ENCODE measurements around the gene HDAC11.

Gene HDAC11

GRCh38 chr3:13537244-13537908 lies 57.3 kb downstream of the HDAC11 start:
- TF ChIP-seq, protein P1, sequence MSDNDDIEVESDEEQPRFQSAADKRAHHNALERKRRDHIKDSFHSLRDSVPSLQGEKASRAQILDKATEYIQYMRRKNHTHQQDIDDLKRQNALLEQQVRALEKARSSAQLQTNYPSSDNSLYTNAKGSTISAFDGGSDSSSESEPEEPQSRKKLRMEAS (IDR thresholded peaks at IDR 0.05), result no peak
- no peak for TF ChIP-seq FOXM1 (IDR thresholded peaks at IDR 0.05; ENCODE audit: borderline replicate concordance, low read depth)
- no peak for TF ChIP-seq NFIC (IDR thresholded peaks at IDR 0.05)
- no peak for TF ChIP-seq YY1 (IDR thresholded peaks at IDR 0.05; ENCODE audit: low read depth)
- TF ChIP-seq EP300 (IDR thresholded peaks at IDR 0.05; ENCODE audit: borderline replicate concordance), result no peak
- no peak for TF ChIP-seq CEBPB (IDR thresholded peaks at IDR 0.05)
- TF ChIP-seq, protein P2, sequence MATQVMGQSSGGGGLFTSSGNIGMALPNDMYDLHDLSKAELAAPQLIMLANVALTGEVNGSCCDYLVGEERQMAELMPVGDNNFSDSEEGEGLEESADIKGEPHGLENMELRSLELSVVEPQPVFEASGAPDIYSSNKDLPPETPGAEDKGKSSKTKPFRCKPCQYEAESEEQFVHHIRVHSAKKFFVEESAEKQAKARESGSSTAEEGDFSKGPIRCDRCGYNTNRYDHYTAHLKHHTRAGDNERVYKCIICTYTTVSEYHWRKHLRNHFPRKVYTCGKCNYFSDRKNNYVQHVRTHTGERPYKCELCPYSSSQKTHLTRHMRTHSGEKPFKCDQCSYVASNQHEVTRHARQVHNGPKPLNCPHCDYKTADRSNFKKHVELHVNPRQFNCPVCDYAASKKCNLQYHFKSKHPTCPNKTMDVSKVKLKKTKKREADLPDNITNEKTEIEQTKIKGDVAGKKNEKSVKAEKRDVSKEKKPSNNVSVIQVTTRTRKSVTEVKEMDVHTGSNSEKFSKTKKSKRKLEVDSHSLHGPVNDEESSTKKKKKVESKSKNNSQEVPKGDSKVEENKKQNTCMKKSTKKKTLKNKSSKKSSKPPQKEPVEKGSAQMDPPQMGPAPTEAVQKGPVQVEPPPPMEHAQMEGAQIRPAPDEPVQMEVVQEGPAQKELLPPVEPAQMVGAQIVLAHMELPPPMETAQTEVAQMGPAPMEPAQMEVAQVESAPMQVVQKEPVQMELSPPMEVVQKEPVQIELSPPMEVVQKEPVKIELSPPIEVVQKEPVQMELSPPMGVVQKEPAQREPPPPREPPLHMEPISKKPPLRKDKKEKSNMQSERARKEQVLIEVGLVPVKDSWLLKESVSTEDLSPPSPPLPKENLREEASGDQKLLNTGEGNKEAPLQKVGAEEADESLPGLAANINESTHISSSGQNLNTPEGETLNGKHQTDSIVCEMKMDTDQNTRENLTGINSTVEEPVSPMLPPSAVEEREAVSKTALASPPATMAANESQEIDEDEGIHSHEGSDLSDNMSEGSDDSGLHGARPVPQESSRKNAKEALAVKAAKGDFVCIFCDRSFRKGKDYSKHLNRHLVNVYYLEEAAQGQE (IDR thresholded peaks at IDR 0.05; ENCODE audit: low read depth), result no peak
- no peak for TF ChIP-seq TAF1 (IDR thresholded peaks at IDR 0.05; ENCODE audit: low read depth)
- no peak for TF ChIP-seq CREB1 (IDR thresholded peaks at IDR 0.05; ENCODE audit: low read depth)
- TF ChIP-seq TEAD4 (IDR thresholded peaks at IDR 0.05), result no peak
- TF ChIP-seq RAD21 (IDR thresholded peaks at IDR 0.05; ENCODE audit: low read depth), result no peak
- TF ChIP-seq ZBTB7A (IDR thresholded peaks at IDR 0.05; ENCODE audit: low read depth), result no peak
- TF ChIP-seq TCF12 (IDR thresholded peaks at IDR 0.05; ENCODE audit: low read depth), result no peak
- TF ChIP-seq, protein P3, sequence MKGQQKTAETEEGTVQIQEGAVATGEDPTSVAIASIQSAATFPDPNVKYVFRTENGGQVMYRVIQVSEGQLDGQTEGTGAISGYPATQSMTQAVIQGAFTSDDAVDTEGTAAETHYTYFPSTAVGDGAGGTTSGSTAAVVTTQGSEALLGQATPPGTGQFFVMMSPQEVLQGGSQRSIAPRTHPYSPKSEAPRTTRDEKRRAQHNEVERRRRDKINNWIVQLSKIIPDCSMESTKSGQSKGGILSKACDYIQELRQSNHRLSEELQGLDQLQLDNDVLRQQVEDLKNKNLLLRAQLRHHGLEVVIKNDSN (IDR thresholded peaks at IDR 0.05), result no peak
- no peak for TF ChIP-seq EGR1 (IDR thresholded peaks at IDR 0.05)

DNA sequence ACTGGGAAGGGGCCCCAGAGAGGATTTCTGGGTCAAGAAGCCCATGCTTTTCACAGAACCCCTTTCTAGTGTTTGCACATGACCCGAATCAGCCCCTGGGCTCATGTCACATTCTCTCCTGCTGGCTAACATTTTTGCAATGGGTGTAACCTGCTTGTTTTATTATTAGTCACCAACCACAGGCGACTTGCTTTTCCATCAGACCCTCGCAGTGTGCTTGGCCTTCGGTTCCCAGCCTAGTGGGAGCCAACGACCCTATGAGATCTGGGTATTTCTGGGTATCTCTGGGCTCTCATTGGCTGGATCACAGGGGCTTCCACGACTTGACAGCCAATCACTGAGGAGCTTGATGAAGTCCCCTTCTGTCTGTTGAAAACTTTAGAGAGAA lies 57.8 kb downstream of the HDAC11 start:
- TF ChIP-seq ZBTB7A (IDR thresholded peaks at IDR 0.05; ENCODE audit: low read depth), result 0 out of 2 replicates have a peak, but pooled peaks have one; percentile 30
- TF ChIP-seq TEAD4 (IDR thresholded peaks at IDR 0.05), result peak; percentile 21; the same call in 1 of the 2 replicates
- TF ChIP-seq NFIC (IDR thresholded peaks at IDR 0.05), result no peak
- no peak for TF ChIP-seq CREB1 (IDR thresholded peaks at IDR 0.05; ENCODE audit: low read depth)
- TF ChIP-seq, protein P1 (IDR thresholded peaks at IDR 0.05), result no peak
- TF ChIP-seq FOXM1 (IDR thresholded peaks at IDR 0.05; ENCODE audit: borderline replicate concordance, low read depth), result no peak

DNA sequence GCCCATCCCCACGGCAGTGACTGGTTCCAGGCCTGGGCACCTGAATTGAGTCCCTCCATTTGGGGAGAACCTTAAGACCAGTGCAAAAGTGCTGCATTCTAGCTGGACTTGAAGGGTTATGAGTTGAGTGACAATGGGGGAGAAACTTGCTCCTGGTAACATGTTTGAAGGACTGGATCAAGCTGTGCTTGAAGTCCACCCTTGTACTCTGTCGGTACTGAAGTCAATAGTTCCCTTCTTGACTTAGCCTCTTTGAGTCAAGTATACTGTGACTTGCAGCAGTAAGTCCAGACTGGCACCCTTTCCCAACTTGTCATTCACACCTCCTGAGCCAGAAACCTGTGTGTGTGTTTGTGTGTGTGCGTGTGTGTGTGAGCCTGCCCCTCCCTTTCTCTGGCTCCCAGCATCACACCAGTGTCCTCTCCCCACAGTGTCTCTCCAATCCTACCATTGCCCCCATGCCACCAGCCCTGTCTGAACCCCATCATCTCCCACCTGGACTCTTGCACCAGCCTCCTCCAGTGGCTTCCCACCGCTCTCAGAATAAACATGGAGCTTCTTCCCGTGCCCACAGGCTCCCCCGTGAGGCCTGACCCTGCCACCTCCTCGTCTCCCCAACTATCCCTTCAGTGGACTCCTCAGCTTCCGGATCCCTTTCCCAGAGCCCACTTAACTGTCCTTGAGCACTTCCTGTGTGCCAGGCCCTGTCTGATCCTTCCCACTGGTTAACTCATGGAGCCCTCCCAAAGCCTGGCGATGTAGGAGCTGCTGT lies 58.6 kb downstream of the HDAC11 start:
- TF ChIP-seq CREB1 (IDR thresholded peaks at IDR 0.05; ENCODE audit: low read depth) (no peak), CEBPB (IDR thresholded peaks at IDR 0.05) (no peak), EGR1 (IDR thresholded peaks at IDR 0.05) (no peak), RAD21 (IDR thresholded peaks at IDR 0.05; ENCODE audit: low read depth) (no peak), TEAD4 (IDR thresholded peaks at IDR 0.05) (no peak), YY1 (IDR thresholded peaks at IDR 0.05; ENCODE audit: low read depth) (no peak), NFIC (IDR thresholded peaks at IDR 0.05) (no peak), EP300 (IDR thresholded peaks at IDR 0.05; ENCODE audit: borderline replicate concordance) (no peak), FOXM1 (IDR thresholded peaks at IDR 0.05; ENCODE audit: borderline replicate concordance, low read depth) (no peak)
- TF ChIP-seq, protein P2 (IDR thresholded peaks at IDR 0.05; ENCODE audit: low read depth), result no peak

DNA sequence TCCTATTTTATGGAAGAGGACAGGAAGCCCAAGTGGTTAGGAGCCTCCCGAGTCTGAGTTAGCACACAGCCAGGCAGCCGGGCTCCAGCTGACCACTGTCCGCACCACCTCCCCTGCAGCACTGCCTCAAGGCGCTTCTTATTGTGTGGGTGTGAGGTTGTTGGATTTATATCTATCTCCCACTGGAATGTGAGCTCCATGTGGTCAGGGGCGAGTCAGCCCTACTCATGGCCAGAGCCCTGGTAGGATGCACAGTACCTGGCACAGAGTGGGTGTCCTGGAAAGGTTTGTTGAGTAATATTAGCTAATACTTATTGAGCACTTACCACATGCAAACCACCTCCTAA lies 59.2 kb downstream of the HDAC11 start:
- TF ChIP-seq EP300 (IDR thresholded peaks at IDR 0.05; ENCODE audit: borderline replicate concordance) (no peak), EGR1 (IDR thresholded peaks at IDR 0.05) (no peak), TAF1 (IDR thresholded peaks at IDR 0.05; ENCODE audit: low read depth) (no peak), CEBPB (IDR thresholded peaks at IDR 0.05) (no peak), CREB1 (IDR thresholded peaks at IDR 0.05; ENCODE audit: low read depth) (no peak), YY1 (IDR thresholded peaks at IDR 0.05; ENCODE audit: low read depth) (no peak), TCF12 (IDR thresholded peaks at IDR 0.05; ENCODE audit: low read depth) (no peak), ZBTB7A (IDR thresholded peaks at IDR 0.05; ENCODE audit: low read depth) (no peak), TEAD4 (IDR thresholded peaks at IDR 0.05) (no peak), RAD21 (IDR thresholded peaks at IDR 0.05; ENCODE audit: low read depth) (no peak)
- TF ChIP-seq, protein P1 (IDR thresholded peaks at IDR 0.05), result no peak
- TF ChIP-seq, protein P3 (IDR thresholded peaks at IDR 0.05), result no peak
- TF ChIP-seq, protein P2 (IDR thresholded peaks at IDR 0.05; ENCODE audit: low read depth), result no peak
